ENCODE results near the gene NRDC.

Gene NRDC

DNA sequence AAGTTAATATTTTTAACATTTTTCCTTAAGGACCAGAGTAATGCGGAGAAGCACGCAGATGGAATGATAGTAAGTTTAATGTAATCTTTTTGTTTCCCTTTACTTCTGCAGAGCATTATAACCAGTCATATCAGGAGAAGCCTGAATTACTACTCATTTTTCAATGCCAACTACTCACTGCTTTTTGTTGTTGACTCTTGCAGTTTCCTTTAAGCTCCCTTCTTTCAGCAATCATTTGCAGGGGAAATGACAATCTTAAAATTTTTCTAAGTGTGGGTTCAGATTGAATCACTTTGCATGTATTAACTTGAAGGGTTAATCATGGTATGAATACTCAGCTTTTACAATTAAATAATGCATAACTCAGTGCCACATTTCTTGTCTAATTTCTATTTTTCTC, 122.2 kb downstream of the NRDC start:
- no peak for DNase-seq

DNA sequence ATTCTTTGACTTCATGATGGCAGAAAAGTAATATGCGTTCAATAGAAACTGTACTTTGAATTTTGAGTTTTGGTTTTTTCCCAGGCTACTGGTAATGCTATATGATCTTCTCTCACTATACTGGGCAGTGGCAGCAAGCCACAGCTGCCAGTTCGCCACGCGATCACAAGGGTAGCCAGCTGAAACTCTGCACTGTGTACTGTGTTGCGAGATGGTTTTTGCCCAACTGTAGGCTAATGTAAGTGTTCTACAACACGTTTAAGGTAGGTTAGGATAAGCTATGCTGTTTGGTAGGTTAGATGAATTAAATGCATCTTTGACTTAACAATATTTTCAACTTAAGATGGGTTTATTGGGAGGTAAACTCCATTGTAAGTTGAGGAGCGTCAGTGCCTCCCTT, 123.1 kb downstream of the NRDC start:
- no peak for DNase-seq

DNA sequence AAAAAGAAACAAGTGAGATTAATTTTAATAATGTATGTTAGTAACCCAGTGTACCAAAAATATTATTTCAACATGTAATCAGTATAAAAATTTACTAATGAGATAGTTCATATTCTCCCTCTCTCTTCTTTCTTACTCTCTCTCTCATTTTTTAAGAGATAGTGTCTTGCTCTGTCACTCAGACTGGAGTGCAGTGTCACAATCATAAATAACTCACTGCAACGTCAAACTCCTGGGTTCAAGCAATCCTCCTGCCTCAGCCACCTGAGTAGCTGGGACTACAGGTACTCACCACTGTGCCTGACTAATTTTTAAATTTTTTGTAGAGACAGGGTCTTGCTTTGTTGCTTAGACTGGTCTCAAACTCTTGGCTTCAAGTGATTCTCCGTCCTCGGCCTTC, 123.9 kb downstream of the NRDC start:
- DNase-seq, result no peak

DNA sequence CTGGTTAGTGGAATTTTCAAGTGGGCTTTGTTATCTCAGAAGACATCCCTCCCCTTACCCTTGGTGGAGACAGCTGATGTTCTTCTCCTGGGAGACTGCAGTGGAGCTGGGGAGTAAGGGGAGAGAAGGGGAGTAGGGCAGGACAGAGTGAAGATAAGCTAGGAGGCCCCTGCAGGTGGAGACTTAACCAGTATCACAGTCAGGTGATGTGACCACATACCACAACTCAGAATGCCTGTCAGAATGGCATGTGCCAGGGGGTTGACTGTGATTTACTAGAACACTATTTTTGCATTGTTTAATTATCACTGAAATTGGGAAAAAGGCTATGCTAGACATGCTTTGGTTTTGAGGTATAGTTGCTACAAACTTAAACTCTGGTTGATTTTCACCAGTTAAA, 124.6 kb downstream of the NRDC start:
- no peak for DNase-seq

DNA sequence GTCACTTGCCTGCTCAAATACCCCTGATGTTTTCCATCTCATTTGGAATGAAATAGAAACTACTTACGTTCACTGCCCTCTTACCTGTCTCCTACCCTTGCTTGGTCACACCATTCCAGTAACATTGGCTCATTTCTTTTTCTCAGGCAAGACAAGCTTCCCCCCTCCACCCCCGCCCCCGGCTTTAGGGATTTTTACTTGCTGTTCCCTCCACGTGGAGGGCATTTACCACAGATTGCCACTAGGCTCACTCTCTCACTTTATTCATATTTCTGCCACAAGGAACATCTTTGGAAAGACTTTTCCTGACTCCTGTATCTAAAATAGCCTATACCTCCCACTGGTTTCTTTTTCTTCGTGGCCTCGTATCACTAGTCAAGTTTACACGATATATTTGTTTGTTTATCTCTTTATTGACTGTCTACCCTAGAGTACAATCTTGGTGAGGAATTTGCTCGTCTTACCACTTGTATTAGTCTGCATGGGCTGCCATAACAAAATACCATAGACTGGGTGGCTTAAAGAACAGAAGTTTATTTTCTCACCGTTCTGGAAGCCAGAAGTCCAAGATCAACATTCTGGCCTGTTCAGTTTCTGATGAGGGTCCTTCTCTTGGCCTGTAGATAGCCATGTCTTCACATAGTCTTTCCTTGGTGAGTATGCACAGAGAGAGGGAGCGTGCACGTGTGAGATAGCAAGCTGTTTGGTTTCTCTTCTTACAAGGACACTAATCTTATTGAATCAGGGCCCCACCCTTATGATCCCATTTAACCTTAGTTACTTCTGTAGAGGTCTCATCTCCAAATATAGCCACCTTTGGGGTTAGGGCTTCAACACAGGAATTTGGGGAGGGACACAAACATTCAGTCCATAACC, 126.2 kb downstream of the NRDC start:
- DNase-seq, result no peak

DNA sequence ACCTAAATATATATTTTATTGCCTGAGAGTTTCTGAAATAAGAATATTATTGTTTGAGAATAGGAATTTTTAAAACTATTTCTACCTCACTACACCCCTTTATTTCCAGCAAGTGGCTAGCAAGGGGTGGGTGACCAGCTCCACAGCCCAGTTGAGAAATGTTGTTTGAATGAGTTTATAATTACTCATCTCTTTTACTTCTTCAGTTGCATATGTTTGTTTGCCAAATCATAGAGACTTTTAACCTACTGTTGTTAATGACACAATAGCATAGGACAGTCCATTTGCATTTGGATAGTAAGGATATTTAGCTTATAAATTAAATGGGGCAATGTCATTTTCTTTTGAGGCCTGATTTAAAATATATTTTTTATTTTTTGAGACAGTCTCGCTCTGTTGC, 127.8 kb downstream of the NRDC start:
- DNase-seq, result no peak

DNA sequence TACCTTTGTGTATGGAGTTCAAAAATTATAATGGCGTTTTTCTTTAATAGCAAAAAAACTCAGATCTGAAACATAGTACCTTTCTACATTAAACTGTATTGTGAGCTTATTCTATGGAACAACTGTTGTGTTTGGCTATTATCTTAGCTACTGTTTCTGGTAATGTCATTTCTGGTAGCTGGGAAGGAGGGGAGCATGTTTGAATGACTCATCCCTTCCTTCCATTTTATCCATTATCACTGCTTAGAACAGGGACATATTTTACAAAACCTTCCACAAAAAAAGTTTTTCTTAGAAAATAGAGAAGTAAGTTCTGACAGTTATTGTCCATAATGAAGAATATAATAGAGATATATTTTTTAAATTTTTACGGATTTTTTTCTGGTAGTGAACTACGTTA, 128.3 kb downstream of the NRDC start:
- DNase-seq, result no peak

DNA sequence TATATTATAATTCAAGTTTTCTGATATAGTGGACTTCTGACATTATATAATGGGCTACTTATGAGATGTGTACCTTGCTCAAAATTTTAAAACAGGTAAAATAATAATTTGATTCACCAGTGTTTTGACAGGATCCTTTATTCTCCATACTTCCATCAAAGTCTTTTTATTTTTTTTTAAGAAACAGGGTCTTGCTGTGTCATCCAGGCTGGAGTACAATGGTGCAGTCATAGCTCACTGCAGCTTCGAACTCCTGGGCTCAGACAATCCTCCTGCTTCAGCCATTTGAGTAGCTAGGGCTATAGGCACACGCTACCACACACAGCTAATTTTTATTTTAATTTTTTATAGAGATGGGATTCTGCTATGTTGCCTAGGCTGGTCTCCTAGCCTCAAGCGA, 129.4 kb downstream of the NRDC start:
- DNase-seq, result no peak

DNA sequence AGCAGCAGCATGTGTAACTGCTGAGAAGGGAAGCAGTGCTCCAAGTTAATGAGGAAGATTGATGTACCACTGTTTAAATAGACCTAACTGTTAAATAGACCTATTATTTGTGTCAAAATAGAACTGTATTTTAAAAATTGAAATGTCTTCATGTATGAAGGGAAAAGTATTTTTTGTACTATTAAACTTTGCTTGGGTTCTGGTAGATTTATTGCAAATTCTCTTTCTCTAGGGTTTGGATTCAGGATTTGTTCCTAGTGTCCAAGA, 133.3 kb downstream of the NRDC start:
- no peak for DNase-seq

DNA sequence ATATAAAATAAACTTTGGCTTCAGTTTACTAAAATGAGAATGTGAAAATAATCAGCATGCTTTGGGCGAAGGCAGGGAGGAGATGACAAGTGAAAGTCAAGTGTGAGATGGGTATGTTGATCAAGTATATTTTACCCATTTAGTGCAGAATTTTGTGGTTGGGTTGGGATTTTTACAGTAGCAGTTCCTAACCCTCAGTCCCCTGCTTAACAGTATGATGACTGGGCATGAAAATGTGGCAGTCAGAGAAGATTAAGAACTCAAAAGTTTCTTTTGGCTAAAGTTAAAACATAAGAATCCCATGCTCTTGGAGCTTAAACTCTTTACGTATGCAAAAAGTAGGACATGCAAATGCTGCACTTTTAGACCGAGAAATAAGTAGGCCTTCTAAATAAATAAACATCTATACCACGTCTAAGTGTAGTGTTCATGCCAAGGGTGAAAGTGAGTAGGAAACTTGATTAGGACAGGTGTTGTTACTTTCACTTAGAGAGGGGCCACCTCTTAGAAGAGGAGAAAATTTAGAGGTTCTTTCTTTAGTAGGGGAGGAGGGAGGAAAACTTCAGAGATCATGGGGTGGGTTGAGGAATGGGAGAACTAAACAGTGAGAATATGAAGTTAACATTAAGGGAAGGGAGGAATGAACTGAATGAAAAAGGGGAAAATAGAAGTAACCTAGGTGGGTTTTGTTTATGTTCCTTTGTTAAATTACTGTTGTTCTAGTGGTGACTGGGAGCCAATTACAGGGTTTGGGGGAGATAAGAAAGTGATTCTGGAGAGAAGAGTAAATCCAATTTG, 133.8 kb downstream of the NRDC start:
- no peak for DNase-seq

DNA sequence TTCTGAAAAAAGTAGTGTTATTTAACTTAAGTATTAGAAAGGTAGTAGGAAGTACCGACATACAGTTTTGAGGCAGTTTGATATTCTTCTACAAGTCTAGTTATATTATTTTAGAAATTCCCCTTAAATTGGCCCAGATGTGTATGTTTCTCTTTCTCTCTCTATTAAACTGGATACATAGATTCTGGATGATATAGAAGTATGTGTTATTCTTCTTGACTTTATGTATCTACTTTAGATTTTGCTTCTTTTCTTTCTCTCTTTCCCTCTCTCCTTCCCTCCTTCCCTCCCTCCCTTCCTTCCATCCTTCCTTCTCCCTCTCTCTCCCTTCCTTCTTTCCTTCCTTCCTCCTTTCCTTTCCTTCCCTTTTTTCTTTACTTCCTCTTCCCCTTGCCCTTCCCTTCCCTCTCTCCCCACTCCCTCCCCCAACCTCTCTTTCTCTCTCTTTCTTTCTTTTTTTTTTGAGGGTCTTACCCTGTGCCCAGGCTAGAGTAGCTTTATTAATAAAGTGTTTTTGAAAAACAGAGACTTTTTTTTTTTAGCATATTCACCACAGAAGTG, 137.3 kb downstream of the NRDC start:
- DNase-seq, result no peak

DNA sequence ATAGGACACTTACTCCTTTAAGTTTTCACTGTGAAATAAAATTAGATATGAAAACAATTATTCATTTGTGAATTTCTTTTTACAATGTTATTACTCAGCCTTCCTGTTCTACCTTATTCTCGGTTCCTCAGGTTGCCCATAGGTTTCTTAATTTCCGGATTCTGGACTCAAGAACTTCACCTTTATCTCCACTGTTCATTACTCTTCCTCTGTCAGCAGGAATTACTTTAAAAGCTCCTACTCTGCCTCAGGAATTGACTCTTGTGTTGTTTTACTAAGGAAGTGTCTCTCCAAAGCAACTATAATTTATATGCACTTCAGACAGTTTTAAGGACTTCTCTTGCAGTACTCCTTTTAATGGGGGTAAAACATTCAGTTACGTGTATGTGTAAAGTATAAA, 137.9 kb downstream of the NRDC start:
- no peak for DNase-seq
